AG09309 (cell line): ENCODE results near the gene TBC1D17.
A peak's percentile ranks its signal among the peaks of the same experiment; 100 is the strongest.

Source experiments
- DNase-seq: peaks from one replicate; pipeline ENCODE4 v3.0.0-alpha.2; 2010; ENCODE audit warnings: low read depth
- H3K4me3 ChIP-seq: 2 replicates; pipeline ENCODE4 v1.5.1; 2011; ENCODE audit warnings: mild to moderate bottlenecking, low read depth, low read length, moderate library complexity; ENCODE audit not compliant: control insufficient read depth
- TF ChIP-seq, protein P1 (sequence below): IDR thresholded peaks from 2 replicates; pipeline ENCODE4 v1.5.1; 2011; ENCODE audit warnings: mild to moderate bottlenecking, low read depth, low read length, inconsistent platforms; ENCODE audit not compliant: insufficient read depth, control insufficient read depth; ENCODE audit errors: missing control alignments

Gene TBC1D17

DNA sequence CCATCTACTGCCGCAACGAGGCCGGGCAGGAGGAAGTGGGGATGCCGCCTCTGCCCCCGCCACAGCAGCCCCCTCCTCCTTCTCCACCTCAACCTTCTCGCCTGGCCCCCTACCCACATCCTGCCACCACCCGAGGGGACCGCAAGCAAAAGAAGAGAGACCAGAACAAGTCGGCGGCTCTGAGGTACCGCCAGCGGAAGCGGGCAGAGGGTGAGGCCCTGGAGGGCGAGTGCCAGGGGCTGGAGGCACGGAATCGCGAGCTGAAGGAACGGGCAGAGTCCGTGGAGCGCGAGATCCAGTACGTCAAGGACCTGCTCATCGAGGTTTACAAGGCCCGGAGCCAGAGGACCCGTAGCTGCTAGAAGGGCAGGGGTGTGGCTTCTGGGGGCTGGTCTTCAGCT is 55.2 kb downstream of the TBC1D17 start:
- no peak for DNase-seq
- TF ChIP-seq, protein P1, sequence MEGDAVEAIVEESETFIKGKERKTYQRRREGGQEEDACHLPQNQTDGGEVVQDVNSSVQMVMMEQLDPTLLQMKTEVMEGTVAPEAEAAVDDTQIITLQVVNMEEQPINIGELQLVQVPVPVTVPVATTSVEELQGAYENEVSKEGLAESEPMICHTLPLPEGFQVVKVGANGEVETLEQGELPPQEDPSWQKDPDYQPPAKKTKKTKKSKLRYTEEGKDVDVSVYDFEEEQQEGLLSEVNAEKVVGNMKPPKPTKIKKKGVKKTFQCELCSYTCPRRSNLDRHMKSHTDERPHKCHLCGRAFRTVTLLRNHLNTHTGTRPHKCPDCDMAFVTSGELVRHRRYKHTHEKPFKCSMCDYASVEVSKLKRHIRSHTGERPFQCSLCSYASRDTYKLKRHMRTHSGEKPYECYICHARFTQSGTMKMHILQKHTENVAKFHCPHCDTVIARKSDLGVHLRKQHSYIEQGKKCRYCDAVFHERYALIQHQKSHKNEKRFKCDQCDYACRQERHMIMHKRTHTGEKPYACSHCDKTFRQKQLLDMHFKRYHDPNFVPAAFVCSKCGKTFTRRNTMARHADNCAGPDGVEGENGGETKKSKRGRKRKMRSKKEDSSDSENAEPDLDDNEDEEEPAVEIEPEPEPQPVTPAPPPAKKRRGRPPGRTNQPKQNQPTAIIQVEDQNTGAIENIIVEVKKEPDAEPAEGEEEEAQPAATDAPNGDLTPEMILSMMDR: no peak
- no peak overlapping the region for H3K4me3 ChIP-seq

DNA sequence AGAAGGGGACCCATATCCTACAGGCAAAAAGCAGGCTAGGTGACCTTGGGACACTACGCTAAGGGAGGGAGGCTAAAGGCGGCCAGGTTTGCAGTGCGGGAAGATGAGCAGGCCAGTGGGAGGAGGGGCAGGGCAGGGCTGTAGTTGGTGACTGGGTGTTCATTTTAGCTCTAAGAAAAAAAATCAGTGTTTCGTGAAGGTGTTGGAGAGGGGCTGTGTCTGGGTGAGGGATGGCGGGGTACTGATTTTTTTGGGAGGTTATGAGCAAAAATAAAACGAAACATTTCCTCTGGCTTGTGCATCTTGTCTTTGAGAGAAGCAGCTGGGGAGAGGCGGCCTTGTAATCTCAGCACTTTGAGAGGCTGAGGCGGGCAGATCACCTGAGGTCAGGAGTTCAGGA is 56.1 kb downstream of the TBC1D17 start:
- H3K4me3 ChIP-seq: no peak overlapping the region
- TF ChIP-seq, protein P1: no peak
- DNase-seq: no peak

DNA sequence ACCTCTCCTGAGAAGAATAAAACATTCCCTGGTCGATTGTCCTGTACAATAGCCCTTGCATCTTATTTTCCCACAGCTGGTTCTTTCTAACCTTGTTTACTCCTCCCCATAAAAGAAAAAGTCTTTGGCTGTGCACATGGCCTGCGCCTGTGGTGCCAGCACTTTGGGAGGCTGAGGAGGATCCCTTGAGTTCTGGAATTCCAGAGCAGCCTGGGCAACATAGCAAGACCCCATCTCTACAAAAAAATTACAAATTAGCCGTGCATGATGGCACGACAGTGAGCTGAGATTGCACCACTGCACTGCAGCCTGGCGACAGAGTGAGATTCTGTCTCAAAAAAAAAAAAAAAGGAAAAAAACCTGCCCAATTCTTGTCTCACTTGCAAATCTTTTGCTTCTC is 59.0 kb downstream of the TBC1D17 start:
- TF ChIP-seq, protein P1: no peak
- no peak overlapping the region for H3K4me3 ChIP-seq
- no peak for DNase-seq

DNA sequence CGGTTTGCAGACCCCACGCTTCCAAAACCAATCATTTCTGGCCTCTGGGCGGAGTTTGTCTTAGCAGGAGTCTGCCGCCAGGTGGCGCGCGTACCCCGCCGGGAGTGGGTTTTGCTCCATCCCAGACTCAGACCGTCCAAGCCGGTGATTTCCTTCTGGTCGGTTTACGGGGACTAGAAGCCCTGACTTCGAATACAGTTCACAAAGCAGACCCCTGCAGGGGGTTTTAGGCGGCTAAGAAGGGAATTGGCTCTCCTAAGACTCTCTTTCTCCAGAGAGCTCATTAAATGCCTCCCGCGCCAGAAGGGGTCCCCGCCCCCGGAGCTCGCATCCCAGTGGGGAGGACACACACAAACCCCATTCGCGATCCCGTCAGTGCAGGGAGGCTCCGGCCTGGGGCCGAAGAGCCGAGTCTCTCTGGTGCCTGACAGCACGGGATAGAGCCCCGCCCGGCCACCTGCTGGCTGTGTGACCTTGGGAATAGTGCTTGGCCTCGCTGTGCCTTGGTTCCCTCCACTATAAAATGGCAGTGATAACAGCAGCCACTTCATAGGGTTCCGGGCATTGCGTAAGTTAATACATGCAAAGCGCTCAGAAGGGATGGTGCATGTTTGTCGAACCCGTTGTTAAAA is 60.4 kb downstream of the TBC1D17 start:
- H3K4me3 ChIP-seq: peak overlapping the region; percentile 33
- DNase-seq: no peak
- TF ChIP-seq, protein P1: peak; percentile 98
